Posterior vena cava (tissue), 2 donors: Measurements from ENCODE around the gene CACNG4. TPM values are rescaled to one million over a fixed set of nuclear protein-coding genes. Genes with fewer than 3 reads are reported as not detected.

Experiments
- DNase-seq: peaks from one replicate; pipeline ENCODE4 v3.0.0-alpha.2; 2020; ENCODE audit warnings: low spot score
- intact Hi-C, 2 donors: fragments of 100-400 bp; cut with DNase I; formaldehyde crosslinking; loops; one replicate each; pipeline versions ENCODE4 v1.14.1 to v1.14.2; 2022 to 2023
- long read RNA-seq, 2 donors: library from polyadenylated mRNA; unstranded; transcript quantifications; one replicate each; pipeline ENCODE4 v2.0.0, GENCODE V29; 2020 to 2021
- total RNA-seq, 2 donors: library from RNA; stranded (reverse); fragmentation: NEBNext Ultra II Directional; extraction: Animal tissue kit (Norgen Biotek cat#: 25700); gene quantifications; one replicate each; pipeline ENCODE4 v1.2.1, GENCODE V29; 2021
- donor health status: DM: yes; HTN: yes; CAD: no.
- donor health status: DM: yes; HTN: yes; CAD: no.

CACNG4 gene
- not detected for total RNA-seq
- long read RNA-seq, donor 1, partial matches to known transcripts = 0 of 1 reads
- long read RNA-seq, donor 1, other reads (novel, unspliced or antisense) = 1 of 1 reads
- long read RNA-seq, donor 2 = 0 reads

DNA sequence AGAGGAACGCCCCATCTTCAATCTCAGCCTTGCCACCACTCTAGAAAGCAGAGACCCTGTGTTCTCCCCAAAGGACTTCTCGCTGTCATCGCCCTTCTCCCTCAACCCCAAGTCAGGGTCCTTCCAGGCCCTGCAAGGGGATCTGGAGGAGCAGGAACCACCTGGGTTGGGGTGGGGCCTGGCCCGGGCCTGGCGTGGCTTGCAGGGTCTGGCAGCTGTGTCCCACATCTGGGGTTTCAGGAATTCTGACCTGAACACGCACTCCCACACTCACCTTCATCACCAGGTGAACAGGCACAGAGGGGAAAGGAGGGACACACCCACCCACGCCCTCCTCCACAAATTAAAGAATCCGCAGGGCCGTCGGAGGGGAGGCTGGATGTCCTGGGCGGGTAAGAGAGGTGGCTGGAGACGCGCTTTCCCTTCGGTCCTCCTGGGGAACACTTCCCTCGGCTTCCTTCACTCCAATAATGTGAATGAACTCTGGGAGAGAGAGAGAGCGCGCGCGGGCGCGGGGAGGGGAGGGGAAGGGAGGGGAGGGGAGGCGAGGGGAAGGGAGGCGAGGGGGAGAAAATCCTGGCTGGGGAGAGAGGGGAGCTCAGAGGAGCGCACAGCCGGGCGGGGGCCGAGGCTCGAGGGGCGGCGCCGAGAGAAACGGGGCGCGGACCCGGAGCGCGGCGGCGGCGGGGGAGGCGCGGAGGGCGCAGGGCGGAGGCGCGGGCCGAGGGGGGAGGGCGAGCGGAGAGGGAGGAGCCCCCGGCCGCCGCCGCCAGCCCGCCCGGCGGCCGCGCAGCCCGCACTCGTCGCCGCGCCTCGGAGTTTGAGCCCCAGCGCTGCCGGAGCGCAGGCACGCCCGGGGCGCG lies at the start of gene CACNG4:
TSS of gene CACNG4 (plus strand) at position 799 of the 863 bp plus-strand sequence. CDS start 205 bp downstream, outside the sequence.
- intact Hi-C loops = no loop called here
- DNase-seq = no peak

DNA sequence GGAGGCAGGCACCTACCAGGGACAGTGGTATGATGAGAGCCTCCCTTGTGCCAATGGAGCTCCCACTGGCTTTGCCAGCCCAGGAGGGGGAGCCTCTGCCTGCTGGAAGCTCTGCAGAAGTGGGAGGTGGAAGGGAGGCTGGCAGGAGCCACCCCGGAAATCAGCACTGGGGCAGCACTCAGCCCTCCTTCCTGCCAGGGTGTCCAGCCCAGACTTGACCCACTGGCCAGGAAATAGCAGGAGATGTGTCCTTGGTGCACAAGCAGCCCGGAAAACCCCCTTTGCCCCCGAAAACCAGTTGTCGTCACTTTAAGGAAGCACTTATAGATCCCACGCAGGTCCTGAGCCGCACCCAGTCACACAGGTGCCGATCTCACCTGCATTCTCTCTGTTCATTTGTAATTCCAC lies 49.3 kb upstream of the CACNG4 start:
- peak; percentile 38 for DNase-seq
- intact Hi-C loops = no loop called here

DNA sequence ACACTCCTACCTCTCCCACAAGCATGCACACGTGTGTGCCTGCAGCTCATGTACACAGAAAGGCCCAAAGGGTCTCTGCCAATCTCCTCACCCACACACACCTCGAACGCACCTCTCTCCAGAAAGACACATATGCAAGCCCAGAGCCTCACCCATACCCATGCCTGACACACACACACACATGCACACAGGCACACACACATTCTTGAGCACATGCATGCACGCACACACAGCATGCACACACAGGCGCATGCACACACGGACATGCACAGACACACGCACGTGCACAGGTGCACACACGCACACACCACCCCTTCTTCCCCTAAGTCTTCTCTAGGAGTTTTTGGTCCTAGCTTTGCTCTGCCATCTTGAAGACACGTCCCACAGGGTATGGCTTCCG lies 48.7 kb upstream of the CACNG4 start:
- intact Hi-C loops = no loop called here
- peak; percentile 17 for DNase-seq

DNA sequence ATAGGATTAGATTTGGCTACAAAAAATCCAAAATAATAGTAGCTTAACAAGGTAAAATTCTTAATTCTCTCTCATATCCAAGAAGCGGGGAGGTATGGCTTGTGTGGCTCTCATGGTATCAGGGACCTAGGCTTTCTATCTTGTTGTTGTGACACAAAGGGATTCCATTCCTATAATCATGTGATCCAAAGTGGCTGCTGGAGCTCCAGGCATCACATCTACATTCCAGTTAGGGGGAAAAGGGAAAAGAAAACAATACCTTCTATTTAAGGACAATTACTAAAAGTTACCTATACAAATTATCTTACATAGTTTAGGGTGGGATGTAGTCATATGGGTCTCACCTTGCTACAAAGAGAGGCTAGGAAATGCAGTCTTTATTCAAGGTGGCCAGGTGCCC lies 47.6 kb upstream of the CACNG4 start:
- no peak for DNase-seq
- intact Hi-C loops = no loop called here

DNA sequence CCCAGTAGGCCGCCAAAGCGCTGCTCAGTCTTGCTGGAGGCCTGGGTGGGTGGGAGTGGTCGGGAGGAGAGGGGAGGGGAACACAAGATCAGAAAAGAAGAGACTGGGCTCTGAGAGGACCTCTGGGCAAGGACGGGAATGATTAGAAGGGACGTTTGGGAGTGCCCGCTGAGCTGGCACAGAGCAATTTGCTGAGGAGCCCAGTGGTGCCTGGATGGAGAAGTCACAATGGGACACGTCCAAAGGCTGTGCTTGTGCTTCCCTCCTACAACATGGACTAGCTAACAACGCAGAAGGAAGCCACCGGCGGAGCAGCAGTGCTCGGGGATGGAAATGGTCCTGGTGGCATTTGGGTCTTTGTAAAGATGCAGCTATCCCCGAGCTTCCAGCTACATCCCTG lies 45.6 kb upstream of the CACNG4 start:
- DNase-seq = peak; percentile 58
- intact Hi-C loops = no loop called here

DNA sequence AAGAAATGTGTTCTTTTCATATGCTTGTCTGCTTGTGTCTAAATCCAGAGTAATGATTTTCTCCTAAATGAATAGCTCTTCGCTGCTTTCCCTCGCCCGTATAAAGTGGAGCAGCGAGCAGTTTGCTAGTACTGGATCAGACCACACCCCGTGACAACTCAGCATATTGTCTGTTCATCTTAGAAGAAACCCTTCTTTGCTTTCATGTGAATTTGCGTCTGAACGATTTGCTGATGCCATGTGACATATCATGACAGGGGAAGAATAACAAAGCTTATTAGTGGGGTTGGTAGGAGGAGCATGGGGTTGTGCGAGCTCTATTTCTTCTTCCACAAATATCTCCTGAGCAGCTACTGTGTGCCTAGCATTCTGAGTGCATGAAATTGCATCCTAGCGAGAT lies 44.1 kb upstream of the CACNG4 start:
- intact Hi-C loops = no loop called here
- DNase-seq = no peak

DNA sequence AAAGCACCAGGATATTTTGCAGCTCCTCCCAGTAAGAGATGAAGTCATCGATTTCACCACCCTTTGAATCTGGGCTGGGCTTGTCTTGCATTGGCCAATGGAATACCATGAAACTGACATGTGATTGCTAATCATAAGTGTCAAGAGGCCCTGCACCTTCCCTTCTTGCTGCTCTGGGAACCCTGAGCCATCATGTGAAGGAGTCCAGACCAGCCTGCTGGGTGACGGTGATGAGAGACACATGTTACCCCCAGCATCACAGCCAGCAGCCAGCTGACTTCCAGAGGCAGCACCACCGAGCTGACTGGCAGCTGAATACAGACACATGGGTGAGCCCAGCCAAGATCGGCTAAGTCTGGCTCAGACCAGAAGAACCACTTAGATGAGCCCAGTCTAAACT lies 43.6 kb upstream of the CACNG4 start:
- intact Hi-C loops = no loop called here
- DNase-seq = peak; percentile 60

DNA sequence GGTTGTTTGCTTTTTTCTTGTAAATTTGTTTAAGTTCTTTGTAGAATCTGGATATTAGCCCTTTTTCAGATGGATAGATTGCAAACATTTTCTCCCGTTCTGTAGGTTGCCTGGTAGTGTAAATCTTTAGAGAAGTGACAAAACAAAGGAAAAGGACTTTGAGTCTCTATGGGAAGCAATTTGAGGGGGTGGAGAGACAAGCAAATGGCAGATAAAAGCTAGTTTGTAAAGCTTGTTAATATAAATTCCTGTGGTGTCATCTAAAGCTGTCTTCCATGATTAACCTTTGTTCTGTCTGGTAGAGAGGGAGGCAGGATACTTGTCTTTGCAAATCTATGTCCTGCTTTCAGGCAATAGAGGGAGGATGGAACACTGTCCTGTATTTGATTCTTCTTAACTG lies 40.6 kb upstream of the CACNG4 start:
- no peak for DNase-seq
- intact Hi-C loops = no loop called here

DNA sequence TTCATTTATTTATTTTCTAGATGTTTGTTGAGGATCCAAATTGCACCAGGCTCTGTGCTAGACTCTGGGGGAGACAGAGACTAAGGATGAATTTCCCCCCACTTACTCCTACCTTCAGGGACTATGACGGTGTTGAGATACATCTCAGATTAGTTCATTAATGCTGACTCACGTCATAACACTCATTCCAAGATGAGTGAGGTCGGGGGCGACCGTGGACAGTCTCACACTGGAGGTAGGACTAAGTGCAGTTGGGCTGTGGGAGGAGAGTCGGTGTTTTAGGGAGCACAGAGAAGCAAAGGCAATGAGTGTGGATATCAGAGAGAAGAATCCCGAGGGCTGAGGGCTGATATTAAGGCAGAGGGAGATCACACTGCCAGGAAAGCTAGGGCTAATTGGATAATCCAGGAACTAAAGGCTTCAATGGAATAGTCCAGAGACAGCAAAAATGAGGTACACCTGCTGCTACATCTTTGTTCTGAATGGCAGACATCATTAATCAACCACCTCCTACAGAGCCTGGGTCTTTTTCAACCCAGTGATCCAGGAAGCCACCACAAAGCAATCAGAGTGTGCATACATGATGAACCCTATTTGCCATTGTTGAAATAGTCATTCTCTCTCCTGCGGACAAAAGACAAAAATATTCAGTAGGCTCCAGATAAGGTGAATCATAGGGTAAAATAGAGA lies 38.6 kb upstream of the CACNG4 start:
- DNase-seq = peak; percentile 10
- intact Hi-C loops = no loop called here

DNA sequence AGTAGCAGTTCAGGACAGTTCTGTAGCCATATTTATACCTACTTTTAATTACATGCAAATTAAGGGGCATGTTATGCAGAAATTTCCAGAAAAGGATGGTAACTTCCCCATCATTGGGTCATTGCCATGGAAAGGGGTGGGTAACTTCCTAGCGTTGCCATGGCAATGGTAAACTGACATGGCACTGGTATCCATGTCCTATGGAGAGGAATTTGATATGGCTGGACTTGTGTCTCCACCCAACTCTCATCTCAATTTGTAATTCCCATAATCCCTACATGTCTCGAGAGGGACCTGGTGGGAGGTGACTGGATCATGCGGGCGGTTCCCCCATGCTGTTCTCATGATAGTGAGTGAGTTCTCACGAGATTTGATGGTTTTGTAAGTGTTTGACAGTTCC lies 35.6 kb upstream of the CACNG4 start:
- intact Hi-C loops = loop anchor here in 1 of 2 donors (1.0 kb wide), 1 partner anchor 44 kb away; no protein-coding TSS in a partner anchor
- peak; percentile 30 for DNase-seq

DNA sequence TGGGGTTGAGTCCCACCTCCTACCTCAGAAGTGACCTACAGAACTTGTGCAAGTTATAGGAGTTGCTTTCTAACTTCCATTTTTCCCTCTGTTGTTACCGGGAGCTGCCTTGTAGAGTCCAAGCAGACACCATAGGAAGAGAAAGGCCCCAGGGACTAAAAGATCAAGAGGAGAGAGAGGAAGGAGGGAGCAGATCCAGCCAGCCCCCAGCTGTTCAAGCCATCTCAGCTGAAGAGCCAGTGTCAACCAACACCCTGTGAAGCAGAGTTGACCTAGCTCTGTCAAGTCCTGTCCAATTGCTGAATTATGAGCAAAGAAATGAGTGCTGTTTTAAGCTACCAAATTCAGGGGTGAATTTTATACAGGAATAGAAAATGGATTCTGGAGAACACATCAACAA lies 34.9 kb upstream of the CACNG4 start:
- peak; percentile 17 for DNase-seq
- intact Hi-C loops = no loop called here

DNA sequence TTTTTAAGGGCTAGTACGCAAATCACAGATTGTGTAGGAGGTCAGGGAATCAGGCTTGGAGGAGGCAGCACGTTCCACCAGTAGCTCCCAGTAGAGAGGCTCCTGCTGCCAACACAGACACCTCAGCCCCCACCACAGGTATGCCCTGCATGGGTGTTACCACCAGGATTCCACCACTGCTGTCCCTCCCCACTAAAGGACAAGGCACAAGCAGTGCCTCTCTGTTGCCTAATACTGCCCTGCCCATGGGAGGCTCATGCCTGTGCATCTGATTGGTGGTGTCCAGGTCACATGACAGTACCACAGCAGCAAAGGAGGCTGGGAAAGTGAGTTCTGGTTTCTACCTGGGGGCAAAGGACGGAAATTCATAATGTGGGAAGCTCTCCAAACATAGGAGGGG lies 33.6 kb upstream of the CACNG4 start:
- DNase-seq = peak; percentile 63

DNA sequence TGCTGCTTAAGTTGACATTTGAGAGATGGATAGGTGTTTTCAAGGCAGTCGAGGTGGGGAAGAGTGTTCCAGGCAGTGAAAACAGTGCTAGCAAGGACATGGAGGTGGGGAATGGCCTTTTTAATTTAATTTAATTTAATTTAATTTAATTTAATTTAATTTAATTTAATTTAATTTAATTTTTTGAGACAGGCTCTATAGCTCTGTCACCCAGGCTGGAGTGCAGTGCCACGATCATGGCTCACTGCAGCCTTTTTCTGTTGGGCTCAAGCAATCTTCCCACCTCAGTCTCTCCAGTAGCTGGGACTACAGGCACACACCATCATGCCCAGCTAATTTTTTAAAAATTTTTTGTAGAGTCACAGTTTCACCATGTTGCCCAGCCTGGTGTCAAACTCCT lies 32.2 kb upstream of the CACNG4 start:
- no peak for DNase-seq
- intact Hi-C loops = no loop called here

More for the DNA sequence above, 33.6 kb upstream of the CACNG4 start:
- intact Hi-C loops = no loop called here

DNA sequence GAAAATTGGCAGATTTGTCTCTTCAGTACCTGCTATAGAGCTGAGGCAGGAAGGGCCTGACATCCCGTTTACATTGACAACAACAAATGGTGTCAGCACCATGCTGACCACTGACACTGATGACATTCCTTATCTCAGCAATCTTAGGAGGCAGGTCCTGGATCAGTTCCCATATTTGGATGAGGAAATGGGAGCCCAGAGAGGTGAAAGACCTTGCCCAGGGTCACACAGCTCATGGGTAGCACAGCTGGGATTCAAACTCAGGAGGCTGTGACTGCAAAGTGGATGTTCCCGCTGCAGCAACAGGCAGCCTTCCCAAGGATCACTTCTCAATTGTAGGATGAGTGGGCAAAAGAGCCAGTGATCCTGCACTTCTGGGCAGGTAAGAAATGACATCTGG lies 30.5 kb upstream of the CACNG4 start:
- DNase-seq = no peak
- intact Hi-C loops = no loop called here

DNA sequence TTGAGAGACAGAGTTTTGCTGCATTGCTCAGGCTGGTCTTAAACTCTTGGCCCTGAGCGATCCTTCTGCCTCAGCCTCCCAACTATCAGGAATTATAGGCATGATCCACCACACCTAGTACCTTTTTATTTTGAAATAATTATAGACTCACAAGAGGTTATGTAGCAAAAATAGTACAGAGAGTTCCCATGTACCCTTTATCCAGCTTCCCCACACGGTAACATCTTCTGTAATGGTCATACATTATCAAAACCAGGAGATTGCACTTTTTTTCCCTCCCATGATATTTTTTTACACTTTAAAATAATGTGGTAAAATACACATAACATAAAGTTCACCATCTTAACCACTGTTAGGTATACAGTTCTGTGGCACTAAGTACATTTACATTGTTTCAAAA lies 28.8 kb upstream of the CACNG4 start:
- intact Hi-C loops = no loop called here
- no peak for DNase-seq

DNA sequence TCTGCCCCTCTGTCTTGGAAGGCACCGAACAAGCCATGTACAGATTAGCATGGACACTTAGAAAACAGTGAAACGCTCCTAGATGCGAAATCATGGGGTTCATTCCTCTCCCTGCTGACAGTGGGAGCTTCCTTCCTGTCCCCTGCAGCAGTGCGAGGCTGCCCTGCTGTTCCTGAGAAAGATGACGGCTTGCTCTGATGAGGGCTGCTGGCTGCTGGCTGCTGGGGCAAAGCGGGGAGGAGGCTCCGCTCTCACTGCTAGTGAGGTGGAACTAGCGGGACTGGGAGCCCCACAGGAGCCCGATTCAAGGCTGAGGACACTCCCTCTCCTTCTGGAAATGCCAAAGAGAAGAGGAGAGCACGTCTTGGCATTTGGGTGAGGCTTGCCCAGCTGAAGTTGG lies 25.9 kb upstream of the CACNG4 start:
- intact Hi-C loops = no loop called here
- DNase-seq = peak; percentile 35

DNA sequence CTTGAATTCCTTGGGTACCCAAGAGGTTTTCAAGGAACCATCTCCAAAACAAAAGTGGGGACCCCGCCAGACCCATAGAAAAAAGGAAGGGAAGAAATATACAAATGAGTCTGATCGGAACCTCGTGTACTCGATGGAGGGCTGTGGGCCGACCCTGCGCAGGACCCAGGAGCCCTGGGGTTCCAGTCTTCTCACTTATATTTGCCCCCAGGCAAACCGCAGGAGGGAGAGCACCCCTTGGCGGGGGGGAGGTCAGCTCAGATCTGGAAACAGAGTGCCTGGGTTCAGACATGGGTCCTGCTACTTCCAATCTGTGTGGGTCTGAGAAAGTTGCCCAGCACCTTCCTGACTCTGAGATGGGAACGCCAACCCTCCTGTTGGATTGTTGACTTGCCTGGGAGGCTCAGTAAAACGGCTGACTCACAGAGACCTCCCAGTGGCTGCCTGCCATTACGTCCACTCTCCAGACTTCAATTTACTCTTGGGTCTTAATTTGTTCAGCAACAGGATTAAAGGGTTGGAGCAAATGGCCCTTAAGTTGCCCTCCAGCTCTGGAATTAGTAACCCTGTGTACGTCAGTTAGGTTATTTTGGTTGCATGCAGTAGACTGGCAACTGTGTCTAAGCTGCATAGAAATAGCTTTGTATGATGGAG lies 24.9 kb upstream of the CACNG4 start:
- DNase-seq = peak; percentile 64
- intact Hi-C loops = no loop called here

DNA sequence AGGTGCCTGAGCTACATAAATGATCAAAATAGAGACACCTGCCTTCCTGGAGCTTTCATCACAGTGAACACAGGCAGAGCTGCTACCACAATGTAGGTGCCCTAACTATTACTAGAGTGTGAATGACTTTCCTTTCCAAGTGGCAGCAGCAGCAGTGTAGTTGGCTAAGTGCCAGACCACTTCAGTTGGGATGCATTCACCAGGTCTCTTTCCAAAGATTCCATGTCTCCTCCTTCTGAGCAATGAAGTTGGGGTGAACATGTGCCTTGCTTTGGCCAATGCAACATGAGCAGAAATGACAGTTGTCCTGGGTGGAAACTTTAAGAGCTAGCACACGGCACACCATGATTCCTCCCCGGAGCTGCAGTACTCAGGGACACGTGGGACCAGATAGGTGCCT lies 23.3 kb upstream of the CACNG4 start:
- intact Hi-C loops = no loop called here
- DNase-seq = peak; percentile 34

DNA sequence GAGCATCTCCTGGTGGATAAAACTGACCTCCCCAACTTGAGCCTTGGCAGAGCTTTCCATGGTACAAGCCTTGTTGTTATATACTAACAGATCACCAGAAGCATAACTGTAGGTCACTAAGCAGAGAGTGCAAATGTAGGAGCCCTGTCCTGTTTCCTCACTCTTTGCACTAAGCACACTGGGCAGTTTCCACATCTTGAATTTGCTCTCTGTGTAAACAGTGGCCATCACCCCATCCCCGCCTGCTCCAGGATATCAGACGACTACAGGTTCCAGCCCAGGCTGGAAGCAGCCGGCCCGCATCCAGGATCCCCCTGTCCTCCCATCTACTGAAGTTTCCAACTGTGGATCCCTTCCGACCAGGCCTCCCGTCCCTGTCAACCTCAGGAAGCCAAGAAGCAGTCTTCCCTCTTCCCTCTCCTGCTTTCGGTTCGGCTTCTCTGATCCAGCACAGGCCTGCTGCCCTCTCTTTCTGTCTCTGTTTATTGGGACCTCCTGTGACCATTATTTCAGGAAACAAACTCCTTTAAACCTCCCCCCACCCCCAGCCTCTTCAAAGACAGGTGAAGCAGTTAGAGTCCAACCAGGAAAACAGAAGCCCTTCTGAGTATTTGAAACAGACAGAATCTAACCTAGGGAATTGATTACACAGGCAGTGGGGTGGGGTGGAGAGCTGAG lies 22.6 kb upstream of the CACNG4 start:
- intact Hi-C loops = no loop called here
- DNase-seq = peak; percentile 62
